ENCODE results near the gene GSTM1. TPM values are rescaled to one million over a fixed set of nuclear protein-coding genes. Genes with fewer than 3 reads are reported as not detected.

Gene GSTM1
- 10 to 100 TPM in 1 of 4 donors, not detected in 3; 42.7 TPM for total RNA-seq

DNA sequence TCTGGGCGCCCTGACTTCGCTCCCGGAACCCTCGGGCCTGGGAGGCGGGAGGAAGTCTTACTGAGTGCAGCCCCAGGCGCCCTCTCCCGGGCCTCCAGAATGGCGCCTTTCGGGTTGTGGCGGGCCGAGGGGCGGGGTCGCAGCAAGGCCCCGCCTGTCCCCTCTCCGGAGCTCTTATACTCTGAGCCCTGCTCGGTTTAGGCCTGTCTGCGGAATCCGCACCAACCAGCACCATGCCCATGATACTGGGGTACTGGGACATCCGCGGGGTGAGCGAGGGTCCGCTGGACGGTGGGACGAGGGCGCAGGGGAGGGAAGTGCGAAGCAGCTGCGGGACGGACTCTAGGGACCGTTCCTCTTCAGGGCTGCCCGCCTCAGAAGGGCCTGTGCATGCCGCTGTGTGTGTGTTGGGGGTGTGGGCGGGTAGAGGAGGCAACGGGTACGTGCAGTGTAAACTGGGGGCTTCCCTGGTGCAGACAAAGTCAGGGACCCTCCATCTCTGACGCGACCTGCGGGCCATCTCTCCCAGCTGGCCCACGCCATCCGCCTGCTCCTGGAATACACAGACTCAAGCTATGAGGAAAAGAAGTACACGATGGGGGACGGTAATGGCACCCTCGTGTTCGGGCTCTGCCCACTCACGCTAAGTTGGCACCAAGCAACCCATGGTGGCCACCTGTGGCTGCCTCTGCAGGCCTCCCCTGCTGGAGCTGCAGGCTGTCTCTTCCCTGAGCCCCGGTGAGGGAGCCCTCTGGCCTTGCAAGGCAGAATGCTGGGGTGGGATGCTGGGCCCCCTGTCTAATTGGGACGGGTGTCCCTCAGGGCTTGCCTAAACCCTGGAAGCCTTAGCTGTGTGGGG, at the start of gene GSTM1:
Gene GSTM1 (plus strand): TSS at position 177 of the 859 bp plus-strand sequence. CDS start 57 bp downstream, at position 234.
- TF ChIP-seq, protein P1, sequence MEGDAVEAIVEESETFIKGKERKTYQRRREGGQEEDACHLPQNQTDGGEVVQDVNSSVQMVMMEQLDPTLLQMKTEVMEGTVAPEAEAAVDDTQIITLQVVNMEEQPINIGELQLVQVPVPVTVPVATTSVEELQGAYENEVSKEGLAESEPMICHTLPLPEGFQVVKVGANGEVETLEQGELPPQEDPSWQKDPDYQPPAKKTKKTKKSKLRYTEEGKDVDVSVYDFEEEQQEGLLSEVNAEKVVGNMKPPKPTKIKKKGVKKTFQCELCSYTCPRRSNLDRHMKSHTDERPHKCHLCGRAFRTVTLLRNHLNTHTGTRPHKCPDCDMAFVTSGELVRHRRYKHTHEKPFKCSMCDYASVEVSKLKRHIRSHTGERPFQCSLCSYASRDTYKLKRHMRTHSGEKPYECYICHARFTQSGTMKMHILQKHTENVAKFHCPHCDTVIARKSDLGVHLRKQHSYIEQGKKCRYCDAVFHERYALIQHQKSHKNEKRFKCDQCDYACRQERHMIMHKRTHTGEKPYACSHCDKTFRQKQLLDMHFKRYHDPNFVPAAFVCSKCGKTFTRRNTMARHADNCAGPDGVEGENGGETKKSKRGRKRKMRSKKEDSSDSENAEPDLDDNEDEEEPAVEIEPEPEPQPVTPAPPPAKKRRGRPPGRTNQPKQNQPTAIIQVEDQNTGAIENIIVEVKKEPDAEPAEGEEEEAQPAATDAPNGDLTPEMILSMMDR (IDR thresholded peaks at IDR 0.05; ENCODE audit: low read depth) = no peak

DNA sequence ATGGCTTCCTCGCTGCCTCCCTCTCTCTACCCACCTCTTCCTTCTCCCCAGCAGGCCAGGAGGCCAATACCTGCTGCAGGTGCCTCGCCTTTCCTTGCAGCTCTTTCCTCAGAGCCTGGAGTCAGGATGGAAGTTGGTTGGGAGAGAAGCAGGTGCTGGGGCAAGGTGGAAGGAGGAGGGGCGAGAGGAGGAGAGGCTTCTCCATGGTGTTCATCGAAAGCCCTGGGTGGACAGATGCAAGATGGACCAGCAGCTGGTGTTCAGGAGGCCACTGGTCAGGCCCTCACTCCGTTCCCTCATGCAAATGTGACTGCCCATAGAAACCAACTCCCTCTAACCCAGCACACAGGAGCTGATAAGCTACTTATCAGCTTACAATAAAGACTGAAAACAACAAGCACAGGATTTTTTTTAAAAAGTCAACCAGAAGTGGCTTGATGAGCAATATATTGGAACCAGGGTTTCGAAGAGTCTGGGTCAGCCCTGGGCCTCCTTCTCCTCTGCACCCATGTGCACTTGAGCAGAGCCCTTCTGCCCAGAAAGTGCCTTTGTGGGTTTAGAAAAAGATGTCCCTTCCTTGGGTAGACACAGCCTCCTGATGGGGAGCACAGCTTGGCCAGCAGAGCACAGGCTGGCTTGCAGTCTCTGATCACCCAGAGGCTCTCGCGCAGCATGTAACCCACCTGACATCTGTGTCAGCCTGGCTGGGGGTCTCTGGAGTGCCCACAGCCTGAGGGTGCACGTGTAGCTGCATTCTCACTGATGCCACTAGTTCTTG, 48.4 kb upstream of the GSTM1 start:
- TF ChIP-seq, protein P1 (IDR thresholded peaks at IDR 0.05; ENCODE audit: low read depth) = no peak

DNA sequence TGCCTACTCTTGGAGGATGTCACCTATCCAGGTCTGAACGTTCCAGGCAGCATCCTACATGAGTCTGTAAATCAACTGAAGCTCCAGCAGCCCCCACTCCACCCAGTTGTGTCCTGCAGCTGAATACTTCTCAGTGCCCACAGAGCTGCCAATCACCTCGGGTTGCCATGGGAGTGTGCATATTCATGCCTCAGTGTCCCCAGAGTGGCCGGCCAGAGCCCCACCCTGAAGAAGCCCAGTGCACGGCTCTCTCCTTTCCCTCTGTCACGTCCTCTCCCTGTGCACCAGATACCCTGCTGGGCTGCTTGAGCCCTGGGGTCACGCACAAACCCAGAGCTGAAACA, 47.8 kb upstream of the GSTM1 start:
- TF ChIP-seq, protein P1 (IDR thresholded peaks at IDR 0.05; ENCODE audit: low read depth) = no peak

DNA sequence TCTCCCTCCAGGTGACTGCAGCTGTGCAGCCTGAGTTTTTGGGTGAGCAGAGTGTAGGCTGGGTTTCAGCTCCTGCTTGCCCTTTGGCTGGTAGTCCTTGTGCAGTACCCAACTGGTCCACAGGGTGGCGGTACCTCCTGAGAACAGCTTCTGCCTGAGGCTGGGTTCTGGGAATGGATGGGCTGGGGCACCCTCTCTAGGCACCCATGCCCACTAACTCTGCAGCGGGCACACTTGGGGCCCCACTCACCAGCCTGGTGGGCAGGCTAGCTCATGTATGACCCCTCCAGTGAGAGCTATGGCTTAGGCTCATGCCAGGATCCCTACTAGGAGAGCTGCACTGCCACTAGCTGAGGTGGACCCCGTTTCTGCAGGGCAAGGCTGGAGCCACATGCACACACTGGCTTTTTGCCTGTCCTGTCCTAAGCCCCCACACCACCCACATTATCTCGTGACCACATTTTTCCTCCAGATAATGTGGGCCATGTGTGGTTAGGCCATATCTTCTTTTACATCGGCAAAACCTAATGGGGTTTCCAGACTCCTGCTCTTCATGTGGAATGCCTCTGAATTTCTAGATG, 47.2 kb upstream of the GSTM1 start:
- TF ChIP-seq, protein P1 (IDR thresholded peaks at IDR 0.05; ENCODE audit: low read depth) = no peak

DNA sequence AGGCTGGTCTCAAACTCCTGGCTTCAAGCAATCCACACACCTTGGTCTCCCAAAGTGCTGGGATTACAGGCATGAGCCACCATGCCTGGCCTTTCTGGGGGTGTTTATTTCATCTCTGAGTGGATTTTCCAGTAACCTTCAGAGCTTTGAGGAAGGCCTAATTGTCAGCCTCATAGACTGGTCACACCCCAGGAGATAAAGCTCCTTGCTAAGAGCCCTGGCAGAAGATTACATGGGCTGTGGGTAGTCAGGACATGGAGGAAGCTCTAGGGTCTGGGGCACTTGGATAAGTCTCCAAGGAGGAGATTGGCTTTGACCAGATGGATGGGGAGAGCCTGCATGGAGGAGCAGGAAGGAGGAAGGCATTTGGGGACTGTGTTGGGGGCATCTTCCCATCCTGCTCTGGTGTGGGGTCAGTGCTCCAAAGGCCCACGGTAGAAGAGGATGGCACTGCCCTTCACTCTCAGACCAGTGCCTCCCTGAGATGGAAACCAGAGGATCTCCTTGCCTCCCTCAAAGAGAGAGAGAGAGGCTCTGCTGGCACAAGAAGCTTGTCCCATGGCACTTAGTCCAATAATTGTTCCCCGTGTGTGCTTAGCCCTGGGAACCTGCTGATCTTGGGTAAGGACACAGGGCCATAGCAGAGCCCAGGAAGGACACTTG, 46.4 kb upstream of the GSTM1 start:
- TF ChIP-seq, protein P1 (IDR thresholded peaks at IDR 0.05; ENCODE audit: low read depth) = no peak

DNA sequence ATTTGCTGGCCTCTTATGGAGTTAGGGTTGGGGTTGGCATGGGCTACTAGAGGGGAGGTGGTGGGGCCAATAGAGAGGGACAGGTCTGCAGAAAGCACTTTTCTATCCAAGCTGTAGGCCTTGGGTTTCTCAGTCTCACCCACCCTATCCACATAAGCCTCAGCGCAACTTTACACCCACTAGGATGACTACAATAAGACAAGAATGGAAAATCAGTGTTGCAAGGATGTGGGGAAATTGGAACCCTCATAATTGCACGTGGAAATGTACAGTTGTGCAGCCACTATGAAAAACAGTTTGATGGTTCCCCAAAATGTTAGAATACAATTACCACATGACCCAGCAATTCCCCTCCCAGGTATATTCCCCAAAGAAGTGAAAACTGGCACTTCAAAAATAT, 45.8 kb upstream of the GSTM1 start:
- TF ChIP-seq, protein P1 (IDR thresholded peaks at IDR 0.05; ENCODE audit: low read depth) = no peak

Measured in subcutaneous adipose tissue (tissue), 4 donors.